GM12874 (cell line): ENCODE measurements around the gene CCM2L.

ENCODE experiments used
- TF ChIP-seq, protein P1 (sequence below): IDR thresholded peaks from 2 replicates; pipeline ENCODE4 v1.5.1; 2011; ENCODE audit warnings: low read depth, mild to moderate bottlenecking, control low read depth, low read length, moderate library complexity; ENCODE audit not compliant: insufficient read depth

CCM2L gene

DNA sequence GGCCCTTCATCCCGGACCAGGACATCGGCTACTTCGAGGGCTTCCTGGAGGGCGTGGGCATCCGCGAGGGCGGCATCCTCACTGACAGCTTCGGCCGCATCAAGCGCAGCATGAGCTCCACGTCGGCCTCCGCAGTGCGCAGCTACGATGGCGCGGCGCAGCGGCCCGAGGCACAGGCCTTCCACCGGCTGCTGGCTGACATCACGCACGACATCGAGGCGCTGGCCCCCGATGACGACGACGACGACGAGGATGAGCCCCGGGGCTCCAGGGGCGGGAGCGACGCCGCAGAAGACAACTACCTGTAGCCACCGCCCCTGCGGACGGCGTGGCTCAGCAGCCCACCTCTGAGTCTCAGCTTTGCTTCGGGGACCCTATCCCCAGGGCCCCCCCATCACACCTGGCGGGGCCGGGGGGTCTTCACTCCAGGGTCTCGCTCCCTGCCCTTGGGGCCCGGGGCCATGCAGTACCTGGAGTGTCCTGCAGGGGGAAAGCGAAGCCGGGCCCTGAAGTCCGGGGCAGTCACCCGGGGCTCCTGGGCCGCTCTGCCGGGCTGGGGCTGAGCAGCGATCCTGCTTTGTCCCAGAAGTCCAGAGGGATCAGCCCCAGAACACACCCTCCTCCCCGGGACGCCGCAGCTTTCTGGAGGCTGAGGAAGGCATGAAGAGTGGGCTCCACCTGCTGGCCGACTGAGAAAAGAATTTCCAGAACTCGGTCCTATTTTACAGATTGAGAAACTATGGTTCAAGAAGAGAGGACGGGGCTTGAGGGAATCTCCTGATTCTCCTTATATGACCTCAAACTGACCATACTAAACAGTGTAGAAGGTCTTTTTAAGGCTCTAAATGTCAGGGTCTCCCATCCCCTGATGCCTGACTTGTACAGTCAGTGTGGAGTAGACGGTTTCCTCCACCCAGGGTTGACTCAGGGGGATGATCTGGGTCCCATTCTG lies 21.0 kb downstream of the CCM2L start:
- TF ChIP-seq, protein P1, sequence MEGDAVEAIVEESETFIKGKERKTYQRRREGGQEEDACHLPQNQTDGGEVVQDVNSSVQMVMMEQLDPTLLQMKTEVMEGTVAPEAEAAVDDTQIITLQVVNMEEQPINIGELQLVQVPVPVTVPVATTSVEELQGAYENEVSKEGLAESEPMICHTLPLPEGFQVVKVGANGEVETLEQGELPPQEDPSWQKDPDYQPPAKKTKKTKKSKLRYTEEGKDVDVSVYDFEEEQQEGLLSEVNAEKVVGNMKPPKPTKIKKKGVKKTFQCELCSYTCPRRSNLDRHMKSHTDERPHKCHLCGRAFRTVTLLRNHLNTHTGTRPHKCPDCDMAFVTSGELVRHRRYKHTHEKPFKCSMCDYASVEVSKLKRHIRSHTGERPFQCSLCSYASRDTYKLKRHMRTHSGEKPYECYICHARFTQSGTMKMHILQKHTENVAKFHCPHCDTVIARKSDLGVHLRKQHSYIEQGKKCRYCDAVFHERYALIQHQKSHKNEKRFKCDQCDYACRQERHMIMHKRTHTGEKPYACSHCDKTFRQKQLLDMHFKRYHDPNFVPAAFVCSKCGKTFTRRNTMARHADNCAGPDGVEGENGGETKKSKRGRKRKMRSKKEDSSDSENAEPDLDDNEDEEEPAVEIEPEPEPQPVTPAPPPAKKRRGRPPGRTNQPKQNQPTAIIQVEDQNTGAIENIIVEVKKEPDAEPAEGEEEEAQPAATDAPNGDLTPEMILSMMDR, result peak; percentile 97

DNA sequence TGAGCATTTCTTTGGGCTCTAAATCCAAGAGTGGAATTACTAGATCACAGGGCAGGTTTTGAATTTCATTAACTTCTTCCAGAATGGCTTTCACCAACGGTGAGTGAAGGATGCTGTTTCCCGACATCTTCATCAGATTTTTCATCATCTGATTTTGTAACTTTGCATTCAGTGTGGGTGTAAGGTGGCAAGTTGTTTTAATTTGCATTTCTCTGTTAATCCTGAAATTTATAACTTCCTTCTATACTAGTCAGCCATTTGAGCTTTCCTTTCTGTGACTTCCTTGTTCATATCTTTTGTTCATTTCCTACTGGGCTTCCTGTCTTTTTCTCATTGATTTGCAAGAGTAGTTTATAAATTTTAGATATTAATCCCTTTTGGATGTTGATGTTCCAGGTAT lies 23.1 kb downstream of the CCM2L start:
- TF ChIP-seq, protein P1, result no peak

DNA sequence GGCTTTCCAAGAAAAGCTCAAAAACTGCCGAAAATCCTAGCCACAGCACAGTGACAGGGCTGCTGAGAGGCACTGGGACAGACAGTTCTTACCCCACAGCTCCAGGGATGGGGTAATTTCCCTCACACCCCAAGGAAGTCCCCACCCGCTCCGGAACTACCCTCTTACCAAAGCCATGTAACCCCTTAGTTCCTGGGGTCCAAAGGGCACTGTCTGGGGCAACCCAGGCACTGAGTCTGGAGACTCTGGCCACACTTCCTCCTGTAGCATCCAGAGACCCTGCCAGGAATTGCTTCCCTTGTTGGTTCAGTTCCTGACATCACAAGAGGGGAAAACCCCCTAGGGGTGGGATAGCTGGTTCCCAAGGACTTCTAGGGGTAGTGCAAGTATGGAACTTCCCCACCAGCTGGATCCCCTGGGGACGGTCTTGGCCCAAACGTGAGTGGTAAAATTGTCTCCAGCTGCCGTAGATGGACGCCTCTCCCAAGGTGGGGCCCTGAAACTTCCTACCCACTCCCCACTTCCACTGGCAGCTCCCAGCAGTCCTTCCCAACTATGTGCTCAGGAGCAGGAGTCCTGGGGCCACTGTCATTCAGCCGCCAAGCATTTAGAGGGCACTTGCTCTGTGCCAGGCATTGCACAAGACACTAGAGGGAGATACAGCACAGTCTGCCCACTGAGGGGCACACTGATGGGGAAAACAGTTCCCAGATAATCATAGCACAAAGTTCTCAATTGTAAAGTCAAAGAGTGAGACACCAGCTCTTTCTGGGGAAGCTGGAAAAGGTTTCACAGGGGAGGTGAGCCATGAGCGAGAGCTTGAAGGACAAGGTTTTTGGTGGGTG lies 24.6 kb downstream of the CCM2L start:
- TF ChIP-seq, protein P1, result peak; percentile 44; the same call in 1 of the 2 replicates

DNA sequence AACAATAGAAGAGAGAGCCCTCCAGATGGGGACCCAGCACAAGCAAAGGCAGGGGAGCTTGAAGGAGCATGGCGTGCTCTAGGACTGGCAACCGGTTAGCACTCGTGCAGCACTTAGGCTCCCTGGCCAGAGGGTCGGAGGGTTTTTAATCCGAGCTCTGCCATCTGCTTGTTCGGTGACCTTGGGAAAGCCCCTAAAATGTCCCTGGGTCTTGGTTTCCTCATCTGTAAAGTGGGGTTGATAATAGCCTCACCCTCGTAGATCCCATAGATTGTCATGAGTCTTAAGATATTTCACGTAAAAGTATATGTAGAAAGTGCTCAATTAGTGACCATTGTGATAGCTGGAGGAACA lies 25.2 kb downstream of the CCM2L start:
- TF ChIP-seq, protein P1, result no peak

DNA sequence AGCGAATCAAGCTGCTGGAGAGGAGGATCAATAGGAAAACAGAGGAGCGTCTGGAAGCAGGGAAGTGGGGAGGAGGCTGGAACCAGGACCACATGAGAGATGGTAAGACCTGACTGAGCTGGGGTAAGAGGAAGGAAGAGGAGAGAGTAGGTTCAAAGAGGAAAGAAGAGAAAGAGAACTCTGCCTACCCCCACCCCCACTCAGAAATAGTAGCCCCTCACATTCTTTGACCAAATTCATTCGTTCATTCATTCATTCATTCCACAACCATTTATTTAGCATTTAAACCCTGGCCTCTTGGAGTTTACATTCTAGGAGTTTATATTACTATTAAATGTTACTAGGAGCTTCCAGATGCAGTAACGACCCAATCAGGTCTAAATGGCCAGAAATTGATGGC lies 26.0 kb downstream of the CCM2L start:
- TF ChIP-seq, protein P1, result no peak

DNA sequence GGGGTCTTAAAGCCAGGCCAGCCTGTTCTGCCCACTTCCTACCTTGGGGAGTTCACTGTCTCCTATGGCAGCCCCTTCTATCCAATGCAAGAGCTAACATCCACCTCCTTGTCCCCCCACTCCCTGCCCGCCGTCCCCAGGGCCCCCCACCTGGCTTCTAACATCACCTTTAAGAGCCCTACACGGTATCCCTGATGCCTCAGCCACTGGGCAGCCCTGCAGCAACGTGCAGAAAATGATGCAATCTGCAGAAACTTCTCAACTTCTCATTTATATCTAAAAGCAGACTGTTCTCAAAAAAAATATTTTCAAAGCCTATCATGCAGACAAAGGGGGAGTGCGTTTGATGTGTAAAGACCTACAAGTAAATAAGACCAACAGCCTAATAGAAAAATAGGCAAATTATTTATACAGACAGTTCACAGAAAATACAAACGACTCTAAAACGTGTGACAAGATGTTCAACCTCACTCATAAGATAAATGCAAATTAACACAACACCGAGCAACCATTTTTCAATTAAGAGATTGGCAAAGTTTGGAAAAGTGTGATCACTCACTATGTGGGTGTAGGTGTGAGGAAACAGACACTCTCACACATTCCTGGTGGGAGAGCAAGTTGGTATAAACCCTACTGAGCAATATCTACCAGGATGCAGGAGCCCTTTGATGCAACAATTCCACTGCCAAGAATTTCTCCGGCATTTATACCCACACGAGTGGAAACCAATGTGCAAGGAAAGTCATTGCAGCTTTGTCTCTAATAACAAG lies 26.7 kb downstream of the CCM2L start:
- TF ChIP-seq, protein P1, result no peak
